ENCODE measurements around the gene CDC14A. TPM values are rescaled to one million over a fixed set of nuclear protein-coding genes. Genes with fewer than 3 reads are reported as not detected.
"Not testable (repeated sequence)": the region's sequence is repeated elsewhere in the genome, so short reads cannot be mapped to it uniquely, and the experiment has no call there.

CDC14A gene
- total and polyA plus RNA-seq, 12 donors, result 0.85 to 19.2 (median 4.1) TPM

GRCh38 chr1:100321506-100321905 lies 30.8 kb upstream of the CDC14A start:
- 86 to 92% (median 87%) methylated on average over 6 to 8 of the region's 8 CpGs for WGBS, 4 donors
- intact Hi-C loops (cut with DNase I), result no loop called here
- TF ChIP-seq POLR2A (IDR thresholded peaks at IDR 0.05) (no peak), CTCF (IDR thresholded peaks at IDR 0.05) (no peak)
- H3K27ac ChIP-seq, result no peak overlapping the region
- no peaks in the 10 kb centered on the region for H3K27me3 ChIP-seq
- no peaks in the 10 kb centered on the region for H3K36me3 ChIP-seq (replicated peaks in 1 of 2)
- DNase-seq, result no peak
- H3K4me3 ChIP-seq, result no peak overlapping the region
- no peaks in the 10 kb centered on the region for H3K4me1 ChIP-seq (replicated peaks in 1 of 2)
- no peaks in the 10 kb centered on the region for H3K9me3 ChIP-seq (replicated peaks in 1 of 3)

GRCh38 chr1:100322436-100323211 lies 29.7 kb upstream of the CDC14A start:
- TF ChIP-seq CTCF (IDR thresholded peaks at IDR 0.05), result no peak
- no peak for TF ChIP-seq POLR2A (IDR thresholded peaks at IDR 0.05)
- Histone ChIP-seq H3K9me3 (replicated peaks in 1 of 3) (no peaks in the 10 kb centered on the region), H3K4me3 (no peak overlapping the region), H3K4me1 (replicated peaks in 1 of 2) (no peaks in the 10 kb centered on the region), H3K27me3 (no peaks in the 10 kb centered on the region), H3K36me3 (replicated peaks in 1 of 2) (no peaks in the 10 kb centered on the region), H3K27ac (no peak overlapping the region)
- intact Hi-C loops (cut with DNase I), result no loop called here
- DNase-seq, result no peak
- WGBS, 4 donors, result 91 to 100% (median 92%) methylated on average over 1 of the region's 1 CpG

GRCh38 chr1:100323419-100324106 lies 28.7 kb upstream of the CDC14A start:
- H3K27ac ChIP-seq, result no peak overlapping the region
- WGBS, 4 donors, result 76 to 87% (median 78%) methylated on average over 6 of the region's 6 CpGs
- H3K4me1 ChIP-seq (replicated peaks in 1 of 2), result no peaks in the 10 kb centered on the region
- intact Hi-C loops (cut with DNase I), result no loop called here
- H3K4me3 ChIP-seq, result no peak overlapping the region
- no peaks in the 10 kb centered on the region for H3K36me3 ChIP-seq (replicated peaks in 1 of 2)
- DNase-seq, result no peak
- TF ChIP-seq CTCF (IDR thresholded peaks at IDR 0.05), result no peak
- no peak for TF ChIP-seq POLR2A (IDR thresholded peaks at IDR 0.05)
- H3K27me3 ChIP-seq, result no peaks in the 10 kb centered on the region
- no peaks in the 10 kb centered on the region for H3K9me3 ChIP-seq (replicated peaks in 1 of 3)

GRCh38 chr1:100325415-100326324 lies 26.6 kb upstream of the CDC14A start:
- no peak overlapping the region for H3K27ac ChIP-seq
- H3K36me3 ChIP-seq (replicated peaks in 1 of 2), result no peaks in the 10 kb centered on the region
- DNase-seq, result no peak
- intact Hi-C loops (cut with DNase I), result no loop called here
- H3K4me3 ChIP-seq, result no peak overlapping the region
- no peaks in the 10 kb centered on the region for H3K27me3 ChIP-seq
- WGBS, 4 donors, result 77 to 85% (median 78%) methylated on average over 7 of the region's 7 CpGs
- H3K9me3 ChIP-seq (replicated peaks in 1 of 3), result no peaks in the 10 kb centered on the region
- H3K4me1 ChIP-seq (replicated peaks in 1 of 2), result no peaks in the 10 kb centered on the region
- TF ChIP-seq CTCF (IDR thresholded peaks at IDR 0.05) (no peak), POLR2A (IDR thresholded peaks at IDR 0.05) (no peak)

- 78 to 96% (median 86%) methylated on average over 1 of the region's 1 CpG for WGBS, 4 donors
- H3K4me3 ChIP-seq; H3K9me3 ChIP-seq (replicated peaks in 1 of 3); DNase-seq; H3K27ac ChIP-seq; intact Hi-C loops (cut with DNase I); H3K4me1 ChIP-seq (replicated peaks in 1 of 2); H3K36me3 ChIP-seq (replicated peaks in 1 of 2); H3K27me3 ChIP-seq: not testable (repeated sequence)
These were observed 26.0 kb upstream of the CDC14A start for GRCh38 chr1:100326325-100326670.

Data from adrenal gland (tissue), 12 donors.